Glomerular endothelial cell (primary cell): ENCODE measurements around the gene NUDT14. TPM values are rescaled to one million over a fixed set of nuclear protein-coding genes. Genes with fewer than 3 reads are reported as not detected.

Experiments used
- DNase-seq: peaks from one replicate; pipeline ENCODE4 v3.0.0-alpha.2; 2011; ENCODE audit warnings: low read depth, low spot score; ENCODE audit errors: extremely low read depth
- total RNA-seq: library from RNA; depleted of rRNA; stranded (reverse); fragments of >200 nt; gene quantifications from 2 replicates; pipeline ENCODE4 v1.2.3, GENCODE V29; 2015

The NUDT14 gene
- 66.8 and 69.8 TPM in 2 replicates for total RNA-seq

DNA sequence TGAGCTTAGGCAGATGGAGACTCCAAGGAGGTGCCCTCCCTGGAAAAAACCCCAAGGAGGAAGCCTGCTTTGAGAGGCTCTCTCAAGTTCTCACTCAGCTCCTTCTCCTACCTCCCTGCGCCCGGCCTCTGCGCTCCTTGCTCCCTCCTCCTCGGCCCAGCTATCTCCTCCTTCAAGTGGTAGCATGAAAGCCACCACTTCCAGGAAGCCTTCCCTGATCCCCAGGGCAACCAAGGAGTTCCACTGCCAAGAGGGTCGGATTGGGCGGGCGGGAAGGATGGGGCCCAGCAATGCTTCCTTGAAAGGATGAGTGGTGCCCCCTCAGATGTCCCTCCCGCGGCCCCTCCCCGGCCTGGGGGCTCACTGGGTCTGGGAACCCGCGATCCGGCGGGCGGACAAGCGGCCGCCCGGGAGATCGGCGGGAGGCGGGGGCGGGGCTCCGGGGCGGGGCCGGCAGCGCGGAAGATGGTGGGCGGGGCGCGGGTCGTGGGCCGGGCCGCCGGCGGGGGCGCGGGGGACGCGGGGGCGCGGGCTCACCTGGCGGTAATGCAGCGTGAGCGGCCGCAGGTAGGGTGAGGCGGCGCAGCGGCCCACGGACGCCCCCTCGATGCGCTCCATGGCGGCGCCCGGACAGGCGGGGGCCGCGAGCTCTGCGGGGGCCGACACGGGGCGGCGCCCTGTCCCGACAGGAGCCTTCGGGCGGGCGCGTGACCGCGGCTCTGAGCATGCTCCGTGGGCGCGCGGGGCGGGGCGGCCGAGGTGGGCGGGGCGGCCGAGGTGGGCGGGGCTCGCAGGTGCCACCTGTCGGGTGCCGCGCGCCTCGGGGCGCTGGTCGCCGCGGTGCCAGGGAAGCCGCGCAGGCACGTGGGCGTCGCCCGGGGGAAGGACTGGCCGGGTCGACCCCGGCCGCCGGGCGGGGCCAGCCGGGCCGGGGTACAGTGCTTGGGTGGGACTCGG, at the start of gene NUDT14:
TSS of gene NUDT14 (minus strand) at position 721 of the 957 bp plus-strand sequence. CDS start at position 618, 103 bp downstream.
- no peak for DNase-seq

GRCh38 chr14:105229099-105229655, 48.1 kb upstream of the NUDT14 start:
- DNase-seq: no peak

- DNase-seq: no peak
These were observed 47.5 kb upstream of the NUDT14 start for GRCh38 chr14:105228562-105228961.

DNA sequence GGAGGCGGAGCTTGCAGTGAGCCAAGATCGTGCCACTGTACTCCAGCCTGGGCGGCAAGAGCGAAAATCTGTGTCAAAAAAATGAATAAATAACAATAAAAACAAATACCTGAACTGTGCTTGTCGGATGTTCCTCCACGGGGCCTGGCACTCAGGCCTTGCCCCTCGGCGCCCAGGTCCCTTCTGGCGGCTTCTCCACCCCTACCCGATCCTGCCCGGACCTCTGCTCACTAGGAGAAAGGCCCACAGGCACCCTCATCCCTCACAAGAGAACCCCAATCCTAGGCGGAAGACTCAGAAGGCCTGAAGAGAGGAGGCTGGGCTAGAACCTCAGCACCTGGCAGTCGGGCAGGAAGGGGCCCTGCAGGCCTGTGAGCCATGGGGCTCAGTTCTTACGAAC, 46.2 kb upstream of the NUDT14 start:
- no peak for DNase-seq

DNA sequence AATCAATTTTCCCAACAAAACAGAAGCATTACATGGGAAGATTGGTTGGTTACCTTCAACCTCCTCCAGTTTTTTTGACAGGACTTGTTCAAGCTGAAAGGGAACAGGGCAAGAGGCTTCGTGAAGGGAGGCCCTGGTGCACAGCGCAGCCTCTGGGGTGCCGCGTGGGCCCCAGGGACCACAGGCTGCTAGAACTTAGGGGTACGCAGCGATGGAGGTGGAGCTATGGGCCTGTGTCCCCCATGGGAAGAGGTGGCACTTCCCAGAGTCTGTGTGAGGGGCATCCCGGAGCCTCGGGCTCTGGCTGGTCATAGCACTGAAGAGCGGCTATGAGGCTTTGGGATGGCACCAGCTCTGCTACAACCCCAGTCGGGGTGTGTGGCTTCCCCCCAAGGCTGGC, 45.1 kb upstream of the NUDT14 start:
- no peak for DNase-seq

GRCh38 chr14:105224845-105225570, 43.9 kb upstream of the NUDT14 start:
- no peak for DNase-seq

DNA sequence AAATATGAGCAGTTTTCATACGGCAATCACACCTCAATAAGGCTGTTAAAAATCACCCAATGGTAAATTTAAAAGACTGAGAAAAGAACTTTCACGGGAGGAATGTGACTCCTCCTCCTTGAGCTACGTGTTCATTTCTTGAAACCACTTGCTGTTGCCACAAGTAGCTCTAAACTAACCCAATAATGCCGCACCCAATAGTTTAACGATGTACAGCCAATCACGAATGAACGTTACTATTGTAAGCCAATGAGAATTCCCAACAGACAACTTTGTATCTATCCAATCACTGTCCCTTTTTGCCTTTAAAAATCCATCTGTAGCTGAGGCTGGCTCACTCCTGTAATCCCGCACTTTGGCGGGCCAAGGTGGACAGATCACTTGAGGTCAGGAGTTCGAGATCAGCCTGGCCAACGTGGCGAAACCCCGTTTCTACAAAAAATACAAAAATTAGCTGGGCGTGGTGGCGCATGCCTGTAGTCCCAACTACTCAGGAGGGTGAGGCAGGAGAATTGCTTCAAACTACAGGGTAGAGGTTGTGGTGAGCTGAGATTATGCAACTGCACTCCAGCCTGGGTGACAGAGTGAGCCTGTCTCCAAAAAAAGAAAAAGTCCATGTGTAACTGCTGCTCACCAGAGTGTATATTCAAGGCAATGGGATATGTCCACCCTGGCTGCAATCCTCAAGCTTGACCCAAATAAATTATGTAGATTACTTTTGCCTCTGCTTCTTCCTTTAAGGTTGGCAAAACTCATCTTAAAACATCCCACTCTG, 42.8 kb upstream of the NUDT14 start:
- DNase-seq: no peak

DNA sequence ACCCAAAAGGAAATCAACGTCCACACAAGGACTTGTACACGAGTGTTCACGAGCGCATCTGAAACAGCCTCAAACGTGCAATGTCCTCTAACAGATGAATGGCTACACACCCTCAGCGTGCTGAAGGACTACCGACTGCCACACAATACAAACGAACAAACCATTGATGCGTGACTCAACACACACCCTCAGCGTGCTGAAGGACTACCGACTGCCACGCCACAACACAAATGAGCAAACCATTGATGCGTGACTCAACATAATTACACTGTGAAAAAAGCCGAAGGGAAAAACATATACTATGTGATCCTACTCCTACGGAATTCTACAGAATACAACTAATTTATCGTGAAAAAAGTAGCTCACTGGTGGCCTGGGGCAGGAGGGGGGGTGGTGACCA, 42.1 kb upstream of the NUDT14 start:
- no peak for DNase-seq

GRCh38 chr14:105221598-105222178, 40.6 kb upstream of the NUDT14 start:
- no peak for DNase-seq

- no peak for DNase-seq
These were observed 39.8 kb upstream of the NUDT14 start for GRCh38 chr14:105220699-105221597.

GRCh38 chr14:105219753-105220152, 38.6 kb upstream of the NUDT14 start:
- DNase-seq: no peak

DNA sequence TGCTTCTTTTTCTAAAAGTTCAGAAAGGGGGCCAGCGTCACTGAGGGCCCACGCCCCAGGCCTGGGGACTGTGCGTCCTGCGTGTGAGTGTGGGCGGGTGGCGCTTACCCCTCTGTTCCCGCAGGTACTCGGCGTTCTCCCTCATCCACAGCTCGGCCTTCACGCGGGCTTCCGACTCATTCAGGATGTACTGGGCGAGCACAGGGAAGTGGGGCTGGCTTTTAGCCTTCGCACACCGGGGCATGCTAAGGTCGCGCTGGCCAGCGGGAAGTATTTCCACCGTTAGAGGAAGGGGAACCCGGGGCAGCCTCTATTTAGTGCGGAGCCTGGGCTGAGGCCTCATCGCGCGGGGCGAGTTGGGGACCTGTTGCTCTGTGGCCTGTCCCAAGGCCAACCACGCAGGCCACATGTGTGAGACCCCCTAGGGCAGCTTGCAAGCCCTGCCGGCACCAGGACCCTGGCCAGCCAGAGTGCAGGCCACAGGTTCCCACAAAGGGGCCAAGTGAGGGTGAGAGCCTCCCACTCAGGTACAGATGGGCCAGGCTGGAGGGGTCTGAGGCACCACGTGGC, 38.0 kb upstream of the NUDT14 start:
- no peak for DNase-seq

DNA sequence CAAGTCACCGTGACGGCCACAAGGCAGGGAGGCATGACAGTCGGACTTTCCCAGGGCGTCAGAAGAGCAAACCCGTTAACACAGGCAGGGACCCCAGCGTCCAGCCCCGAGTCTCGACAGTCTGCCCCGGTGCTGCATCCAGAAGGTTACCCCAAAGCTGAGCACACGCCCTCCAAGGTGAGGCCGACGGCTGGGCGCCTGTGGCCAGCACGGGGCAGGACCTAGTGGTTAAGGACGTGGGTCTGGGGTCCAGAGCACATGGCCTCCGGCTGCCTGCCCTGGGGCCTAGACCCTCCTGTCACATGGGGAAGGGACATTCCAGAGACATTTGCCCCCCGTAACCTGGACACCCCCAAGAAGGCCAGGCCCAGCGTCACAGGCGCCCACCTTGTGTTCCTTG, 37.5 kb upstream of the NUDT14 start:
- no peak for DNase-seq

GRCh38 chr14:105217774-105218173, 36.7 kb upstream of the NUDT14 start:
- DNase-seq: no peak

GRCh38 chr14:105216490-105217247, 35.6 kb upstream of the NUDT14 start:
- DNase-seq: no peak

- no peak for DNase-seq
These were observed 34.5 kb upstream of the NUDT14 start for GRCh38 chr14:105215602-105216001.

DNA sequence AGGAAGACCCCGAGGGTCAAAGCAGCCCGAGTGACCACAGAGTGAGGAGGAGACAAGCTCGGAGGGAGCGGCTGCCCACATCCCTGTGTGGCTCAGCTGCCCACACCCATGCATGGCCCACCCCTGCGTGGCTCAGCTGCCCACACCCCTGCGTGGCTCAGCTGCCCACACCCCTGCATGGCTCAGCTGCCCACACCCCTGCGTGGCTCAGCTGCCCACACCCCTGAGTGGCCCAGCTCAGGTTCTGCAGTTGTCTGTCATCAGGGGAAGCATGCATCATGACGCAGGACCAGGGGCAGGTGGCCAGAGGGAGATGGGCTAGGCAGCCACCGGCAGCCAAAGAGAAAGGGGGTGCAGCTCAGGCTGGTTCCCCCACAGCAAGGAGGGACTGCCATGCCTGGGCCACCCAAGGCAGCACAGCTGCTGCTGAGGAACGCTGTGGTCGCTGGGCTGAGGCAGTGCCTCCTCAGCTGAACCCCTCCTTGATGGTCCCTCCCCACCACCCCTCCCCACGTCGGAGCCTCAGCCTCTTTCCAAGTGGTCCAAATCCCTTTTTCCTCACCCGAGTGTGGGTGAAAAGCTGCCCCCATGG, 33.3 kb upstream of the NUDT14 start:
- DNase-seq: no peak

DNA sequence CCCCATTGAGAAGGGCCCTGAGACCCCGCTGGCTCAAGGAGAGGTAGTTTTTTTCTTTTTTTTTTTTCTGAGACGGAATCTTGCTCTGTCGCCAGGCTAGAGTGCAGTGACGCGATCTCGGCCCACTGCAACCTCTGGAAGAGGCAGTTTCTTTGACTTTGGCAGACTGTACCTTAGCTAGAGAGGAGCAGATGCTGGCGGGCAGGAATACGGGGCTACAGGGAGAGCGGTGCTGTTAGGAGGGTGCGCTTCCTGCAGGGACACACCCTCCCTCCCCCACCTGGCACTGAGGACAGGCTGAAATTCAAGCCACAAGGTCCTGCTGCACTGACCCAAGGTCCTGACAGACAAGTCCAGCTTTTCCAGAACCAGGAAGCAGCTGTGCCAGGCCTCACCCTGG, 32.2 kb upstream of the NUDT14 start:
- DNase-seq: no peak
